Keratinocyte (primary cell): ENCODE measurements around the gene STK4. TPM values are rescaled to one million over a fixed set of nuclear protein-coding genes. Genes with fewer than 3 reads are reported as not detected.

ENCODE experiments used
- DNase-seq: peaks from one replicate; pipeline ENCODE4 v3.0.0-alpha.2; 2011; ENCODE audit warnings: low read depth, missing footprints, low spot score
- FAIRE-seq: peaks from 2 replicates; lab custom pipeline; 2011; peaks lifted over from hg19 to GRCh38; lab: Jason Lieb, UNC
- H2AFZ ChIP-seq: 2 replicates; pipeline ENCODE4 v1.6.0; 2012; ENCODE audit warnings: low read length, control low read depth, inconsistent platforms; ENCODE audit not compliant: control insufficient read depth
- H3K27ac ChIP-seq: 2 replicates; pipeline ENCODE4 v1.5.1; 2011; ENCODE audit warnings: low read length; ENCODE audit not compliant: control insufficient read depth, insufficient read depth
- H3K27me3 ChIP-seq: 3 replicates; pipeline ENCODE4 v1.6.0; 2011; ENCODE audit warnings: low read length; ENCODE audit not compliant: control insufficient read depth, insufficient read depth; ENCODE audit errors: extremely low read depth
- H3K36me3 ChIP-seq, 2 experiments: 2 replicates in 1 of 2; 3 replicates in 1 of 2; pipeline ENCODE4 v1.5.1; 2011; ENCODE audit warnings: low read length in 2 of 2, mild to moderate bottlenecking in 1 of 2; ENCODE audit not compliant: control insufficient read depth in 2 of 2, insufficient read depth in 2 of 2; ENCODE audit errors: extremely low read depth in 1 of 2
- H3K4me1 ChIP-seq: 3 replicates; pipeline ENCODE4 v1.5.1; 2011; ENCODE audit warnings: low read length; ENCODE audit not compliant: control insufficient read depth, insufficient read depth; ENCODE audit errors: extremely low read depth
- H3K4me2 ChIP-seq: 3 replicates; pipeline ENCODE4 v1.6.0; 2011; ENCODE audit warnings: low read depth, low read length; ENCODE audit not compliant: control insufficient read depth, insufficient read depth; ENCODE audit errors: extremely low read depth
- H3K4me3 ChIP-seq, 3 experiments: fragments of 200-600 bp in 1 of 3; sonication (generic) in 1 of 3; 2 replicates in 2 of 3; 3 replicates in 1 of 3; pipeline ENCODE4 v1.5.1; 2011 to 2016; ENCODE audit warnings: low read length in 3 of 3, mild to moderate bottlenecking in 3 of 3, control low read depth in 2 of 3, inconsistent platforms in 1 of 3, low read depth in 1 of 3, mixed read lengths in 1 of 3, mixed run types in 1 of 3, moderate library complexity in 1 of 3; ENCODE audit not compliant: control insufficient read depth in 2 of 3, insufficient read depth in 2 of 3; ENCODE audit errors: extremely low read depth in 1 of 3
- H3K79me2 ChIP-seq: 2 replicates; pipeline ENCODE4 v1.6.0; 2012; ENCODE audit warnings: low read length; ENCODE audit not compliant: control insufficient read depth, insufficient read depth
- H3K9ac ChIP-seq: 3 replicates; pipeline ENCODE4 v1.6.0; 2011; ENCODE audit warnings: low read length; ENCODE audit not compliant: control insufficient read depth, insufficient read depth; ENCODE audit errors: extremely low read depth
- H3K9me1 ChIP-seq: 3 replicates; pipeline ENCODE4 v1.6.0; 2011; ENCODE audit warnings: low read length; ENCODE audit not compliant: control insufficient read depth, insufficient read depth; ENCODE audit errors: extremely low read depth
- H3K9me3 ChIP-seq: 2 replicates; pipeline ENCODE4 v1.5.1; 2012; ENCODE audit warnings: low read depth, low read length; ENCODE audit not compliant: control insufficient read depth
- H4K20me1 ChIP-seq: 3 replicates; pipeline ENCODE4 v1.6.0; 2011; ENCODE audit warnings: low read length; ENCODE audit not compliant: control insufficient read depth, insufficient read depth; ENCODE audit errors: extremely low read depth
- CTCF ChIP-seq, 3 experiments: IDR thresholded peaks in 1 of 3; conservative IDR thresholded peaks in 1 of 3; optimal IDR thresholded peaks in 1 of 3; 2 replicates in 2 of 3; 3 replicates in 1 of 3; pipeline versions ENCODE3 to v1.5.1; 2011; ENCODE audit warnings: low read length in 3 of 3, mild to moderate bottlenecking in 3 of 3, moderate library complexity in 2 of 3, control low read depth in 1 of 3, inconsistent platforms in 1 of 3; ENCODE audit not compliant: insufficient read depth in 2 of 3; ENCODE audit errors: extremely low read depth in 1 of 3
- EZH2 ChIP-seq: IDR thresholded peaks from one replicate; pipeline ENCODE4 v1.6.1; 2012; ENCODE audit warnings: inconsistent platforms, mild to moderate bottlenecking, low read length, moderate library complexity
- dilution Hi-C: fragments of 300-500 bp; cut with MboI; formaldehyde crosslinking; loops from one replicate; pipeline ENCODE4 v1.7.0; 2020; ENCODE audit warnings: low sequenced_read_pairs; ENCODE audit not compliant: extremely low pct_ligation_motif_present
- polyA plus RNA-seq, 5 experiments: library from polyadenylated mRNA; depleted of rRNA in 3 of 5; stranded (reverse) in 3 of 5; stranded (forward) in 1 of 5; unstranded in 1 of 5; fragments of >200 nt; gene quantifications; 1 replicate in 1 of 5; 2 replicates in 3 of 5; 3 replicates in 1 of 5; pipeline versions ENCODE4 v1.2.1 to v1.2.3, GENCODE V29; 2011 to 2012; ENCODE audit warnings: missing spikeins in 2 of 5, low read depth in 1 of 5, low replicate concordance in 1 of 5

STK4 gene
- polyA plus RNA-seq, 1 donor (not counting 4 experiments of a cell fraction or from before 2014, with no cell fraction given): 30.5 TPM

GRCh38 chr20:45077559-45077958, 111.2 kb downstream of the STK4 start:
- TF ChIP-seq CTCF (optimal IDR thresholded peaks at IDR 0.05 in 1 of 3, IDR thresholded peaks at IDR 0.05 in 1 of 3, conservative IDR thresholded peaks at IDR 0.05 in 1 of 3; ENCODE audit: extremely low read depth in 1 of 3, insufficient read depth in 2 of 3, low read length in 3 of 3): no peak
- no peak for TF ChIP-seq EZH2
- Histone ChIP-seq H3K4me2 (no peak overlapping the region), H4K20me1 (no peaks in the 10 kb centered on the region), H3K4me1 (no peaks in the 10 kb centered on the region), H3K9me3 (no peaks in the 10 kb centered on the region), H3K36me3 (peaks cover 22 to 24% of the 10 kb centered on the region in 2 experiments), H3K9me1 (no peaks in the 10 kb centered on the region), H3K9ac (no peak overlapping the region), H3K79me2 (no peaks in the 10 kb centered on the region), H3K4me3 (no peak overlapping the region), H3K27ac (no peak overlapping the region), H2AFZ (no peak overlapping the region), H3K27me3 (no peaks in the 10 kb centered on the region)
- FAIRE-seq (no peak), DNase-seq (no peak)
- dilution Hi-C loops: no loop called here

- no peak overlapping the region for H3K27ac ChIP-seq
- no peak overlapping the region for H2AFZ ChIP-seq
- dilution Hi-C loops: no loop called here
- H3K9ac ChIP-seq: no peak overlapping the region
- no peak for TF ChIP-seq EZH2
- peak; percentile 19 to 50 (median 39) for TF ChIP-seq CTCF (optimal IDR thresholded peaks at IDR 0.05 in 1 of 3, IDR thresholded peaks at IDR 0.05 in 1 of 3, conservative IDR thresholded peaks at IDR 0.05 in 1 of 3; ENCODE audit: extremely low read depth in 1 of 3, insufficient read depth in 2 of 3, low read length in 3 of 3)
- DNase-seq (no peak), FAIRE-seq (peak; percentile 29)
- H4K20me1 ChIP-seq: no peaks in the 10 kb centered on the region
- peaks cover 12 to 14% of the 10 kb centered on the region in 2 experiments for H3K36me3 ChIP-seq
- H3K9me3 ChIP-seq: no peaks in the 10 kb centered on the region
- H3K9me1 ChIP-seq: no peaks in the 10 kb centered on the region
- H3K4me3 ChIP-seq: no peak overlapping the region
- H3K79me2 ChIP-seq: no peaks in the 10 kb centered on the region
- H3K27me3 ChIP-seq: no peaks in the 10 kb centered on the region
- no peaks in the 10 kb centered on the region for H3K4me1 ChIP-seq
- H3K4me2 ChIP-seq: no peak overlapping the region
These were observed 114.7 kb downstream of the STK4 start for GRCh38 chr20:45080867-45081624.
